GM18907 (cell line): ENCODE measurements around the gene PLD1.
"Not testable (repeated sequence)": the region's sequence is repeated elsewhere in the genome, so short reads cannot be mapped to it uniquely, and the experiment has no call there.

Source experiments
- ATAC-seq: cut with Tn5 transposase; IDR thresholded peaks from one replicate; pipeline ENCODE4 v1.9.1; 2021; ENCODE audit warnings: mild to moderate bottlenecking, moderate library complexity; ENCODE audit not compliant: unreplicated experiment

Gene PLD1

GRCh38 chr3:171749124-171749523 lies 61.2 kb downstream of the PLD1 start:
- no peak for ATAC-seq

- no peak for ATAC-seq
Observed at GRCh38 chr3:171748064-171748924, 62.0 kb downstream of the PLD1 start.

DNA sequence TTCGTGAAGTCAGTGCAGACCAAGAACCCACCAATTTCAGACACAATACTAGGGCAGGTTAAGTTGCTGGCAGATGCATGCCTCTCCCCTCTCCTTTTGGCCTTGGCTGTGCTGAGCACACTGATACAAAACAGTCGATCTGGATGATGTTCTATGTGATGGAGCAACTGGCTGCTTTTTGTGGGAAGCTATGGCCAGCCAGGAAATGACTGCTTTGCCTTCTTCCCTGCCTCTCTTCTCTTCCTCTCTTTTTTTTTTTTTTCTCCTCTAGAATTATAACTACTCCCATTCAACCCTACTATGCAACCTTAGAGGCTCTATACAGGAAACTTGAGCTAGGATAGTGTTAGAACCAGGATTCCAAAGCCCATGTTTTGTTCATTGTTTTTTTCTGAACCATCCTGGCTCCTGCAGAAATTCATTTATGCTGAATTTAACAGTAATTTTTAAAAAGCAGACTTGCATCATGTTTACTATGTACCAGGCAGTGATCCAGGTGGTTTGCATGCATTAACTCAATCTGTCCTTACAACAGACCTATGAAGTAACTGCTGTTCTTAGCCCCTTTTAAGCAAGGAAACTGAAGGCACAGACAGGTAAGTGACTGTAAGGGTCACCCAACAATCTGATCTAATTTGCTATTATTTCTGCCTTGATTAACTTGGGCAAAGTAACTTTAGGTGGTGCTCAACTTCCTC lies 62.9 kb downstream of the PLD1 start:
- no peak for ATAC-seq

GRCh38 chr3:171746320-171747222 lies 63.7 kb downstream of the PLD1 start:
- not testable (repeated sequence) for ATAC-seq

- no peak for ATAC-seq
Observed at GRCh38 chr3:171745577-171746319, 64.5 kb downstream of the PLD1 start.

GRCh38 chr3:171744158-171744741 lies 66.0 kb downstream of the PLD1 start:
- no peak for ATAC-seq

DNA sequence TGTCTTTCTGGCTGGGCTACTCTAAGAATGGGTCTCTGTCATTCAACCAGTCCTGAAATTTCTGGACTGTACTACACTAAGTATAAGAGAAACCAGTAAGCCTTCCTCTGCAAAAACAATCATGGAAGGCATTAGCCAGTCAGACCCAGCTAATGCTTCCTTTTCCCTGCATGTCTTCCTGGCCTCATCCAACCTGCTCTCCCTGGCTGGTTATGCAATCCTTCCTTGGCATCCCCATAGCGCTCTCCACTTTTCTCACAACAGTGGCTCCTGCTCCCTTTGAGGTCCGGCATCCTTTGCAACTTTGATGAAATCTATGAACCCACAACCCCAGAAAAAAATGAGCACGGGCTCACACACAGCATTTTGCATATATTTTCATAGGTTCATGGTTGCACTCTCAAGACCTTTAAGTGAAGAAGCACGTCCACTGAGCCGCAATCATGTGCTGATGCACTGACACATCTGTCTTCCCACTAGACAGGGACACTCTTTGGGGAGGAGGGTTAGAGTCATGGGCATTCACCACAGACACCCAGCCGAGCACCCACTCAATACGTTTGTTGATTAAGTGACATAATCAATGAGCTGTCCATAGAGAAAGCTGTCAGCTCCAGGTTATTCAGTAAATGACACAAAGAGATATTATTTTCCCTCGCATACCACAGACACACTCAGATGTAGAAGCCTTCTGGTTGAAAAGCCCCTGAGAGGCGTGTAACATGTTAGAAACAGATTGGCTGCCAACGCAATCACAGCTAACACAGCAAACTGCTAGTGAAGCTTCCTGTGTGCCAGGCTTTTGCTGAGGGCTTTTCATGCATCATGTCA lies 66.7 kb downstream of the PLD1 start:
- no peak for ATAC-seq

GRCh38 chr3:171741377-171741776 lies 68.9 kb downstream of the PLD1 start:
- no peak for ATAC-seq

DNA sequence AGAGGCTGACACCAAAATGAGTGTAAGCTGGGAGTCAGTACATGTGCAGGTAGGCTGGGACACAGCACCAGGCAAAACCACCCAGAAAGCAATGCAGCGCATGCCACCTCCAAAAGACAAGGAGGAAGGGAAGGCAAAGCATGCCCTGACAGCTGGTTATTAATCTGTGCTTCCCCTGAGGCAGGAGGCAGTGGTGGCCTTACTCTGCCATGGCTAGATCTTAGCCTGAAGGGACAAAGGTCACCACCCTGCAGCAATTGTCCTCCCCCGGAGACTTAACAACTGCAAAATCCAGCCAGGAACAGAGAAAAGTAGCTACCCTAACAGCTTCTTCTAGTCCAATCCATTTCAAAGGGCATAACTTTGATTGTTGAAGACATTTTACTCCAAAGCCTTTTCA lies 73.7 kb downstream of the PLD1 start:
- ATAC-seq, result no peak

- no peak for ATAC-seq
Observed at GRCh38 chr3:171733561-171733960, 76.7 kb downstream of the PLD1 start.

DNA sequence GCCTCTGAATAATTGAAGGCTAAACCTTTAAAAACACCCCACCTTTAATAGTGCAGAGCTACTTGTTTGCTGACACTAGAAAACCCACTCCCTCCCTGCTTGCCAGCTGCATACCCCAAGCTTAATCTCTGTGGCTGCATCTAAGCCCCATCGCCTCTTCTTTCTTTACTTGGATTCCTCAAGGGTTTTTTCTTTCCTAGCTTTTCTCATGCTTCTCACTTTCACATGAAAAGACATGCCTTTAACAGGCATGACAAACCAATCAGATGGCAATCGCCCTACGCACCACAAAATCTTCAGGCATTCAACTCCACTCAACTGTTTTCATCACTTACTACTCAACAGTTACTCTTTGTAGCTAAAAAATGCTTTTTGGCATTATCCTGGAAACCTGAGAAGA lies 77.5 kb downstream of the PLD1 start:
- no peak for ATAC-seq

DNA sequence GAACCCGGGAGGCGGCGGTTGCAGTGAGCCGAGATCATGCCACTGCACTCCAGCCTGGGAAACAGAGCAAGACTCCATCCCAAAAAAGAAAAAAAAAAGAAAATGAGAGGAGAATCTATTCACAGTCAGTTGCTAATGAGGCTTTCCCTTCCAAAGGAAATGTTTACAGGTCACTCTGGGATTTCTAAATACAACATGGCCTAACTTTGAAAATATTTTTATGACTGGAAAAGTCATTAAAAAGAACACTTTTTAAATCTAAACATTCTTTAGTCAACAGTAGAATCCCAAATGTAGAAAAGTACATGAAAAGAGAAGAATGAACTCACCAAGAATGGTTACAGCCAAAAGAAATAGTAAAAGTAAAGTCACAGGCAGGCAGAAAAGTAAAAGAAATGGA lies 78.6 kb downstream of the PLD1 start:
- ATAC-seq, result no peak

DNA sequence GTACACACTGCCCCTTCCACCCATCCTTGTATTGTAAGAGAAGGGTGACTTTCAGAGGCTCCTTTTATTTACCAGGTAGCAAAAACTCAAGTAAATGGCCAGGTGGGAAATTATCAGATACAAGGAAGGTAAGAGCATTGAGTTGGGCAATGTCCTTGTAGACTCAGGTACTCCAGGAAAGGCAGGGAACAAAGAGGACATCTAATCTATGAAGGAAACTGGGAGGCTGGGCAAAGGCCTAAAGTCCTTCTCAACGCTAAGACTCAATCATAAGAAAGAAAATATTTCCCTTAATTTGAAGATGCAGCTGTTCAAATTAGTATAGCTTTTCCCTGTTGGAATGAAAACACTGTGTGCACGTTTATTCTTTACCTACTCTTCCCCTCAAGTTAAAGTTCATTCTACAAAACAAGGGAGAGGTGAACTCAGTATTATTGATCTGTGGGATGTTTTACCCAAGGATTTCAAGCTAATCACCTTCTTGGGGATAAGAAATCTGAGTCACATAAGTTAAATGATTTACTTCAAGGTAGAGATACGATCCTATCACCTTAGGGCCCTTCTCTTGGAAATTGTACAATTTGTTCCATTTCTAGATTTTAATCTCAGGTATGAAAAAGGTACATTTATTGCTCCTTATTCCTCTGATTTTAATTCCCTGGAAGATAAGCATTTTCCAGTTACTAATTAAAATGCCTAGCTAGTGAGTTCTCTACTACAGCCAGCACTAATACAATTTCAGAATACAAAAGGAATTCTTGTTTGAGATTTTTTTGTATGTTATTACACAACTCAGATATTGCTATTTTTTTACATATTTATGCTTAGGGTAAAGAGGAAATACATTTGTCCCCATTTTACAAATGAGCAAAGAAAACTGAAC lies 80.6 kb downstream of the PLD1 start:
- ATAC-seq, result no peak

GRCh38 chr3:171727288-171727687 lies 83.0 kb downstream of the PLD1 start:
- ATAC-seq, result no peak

DNA sequence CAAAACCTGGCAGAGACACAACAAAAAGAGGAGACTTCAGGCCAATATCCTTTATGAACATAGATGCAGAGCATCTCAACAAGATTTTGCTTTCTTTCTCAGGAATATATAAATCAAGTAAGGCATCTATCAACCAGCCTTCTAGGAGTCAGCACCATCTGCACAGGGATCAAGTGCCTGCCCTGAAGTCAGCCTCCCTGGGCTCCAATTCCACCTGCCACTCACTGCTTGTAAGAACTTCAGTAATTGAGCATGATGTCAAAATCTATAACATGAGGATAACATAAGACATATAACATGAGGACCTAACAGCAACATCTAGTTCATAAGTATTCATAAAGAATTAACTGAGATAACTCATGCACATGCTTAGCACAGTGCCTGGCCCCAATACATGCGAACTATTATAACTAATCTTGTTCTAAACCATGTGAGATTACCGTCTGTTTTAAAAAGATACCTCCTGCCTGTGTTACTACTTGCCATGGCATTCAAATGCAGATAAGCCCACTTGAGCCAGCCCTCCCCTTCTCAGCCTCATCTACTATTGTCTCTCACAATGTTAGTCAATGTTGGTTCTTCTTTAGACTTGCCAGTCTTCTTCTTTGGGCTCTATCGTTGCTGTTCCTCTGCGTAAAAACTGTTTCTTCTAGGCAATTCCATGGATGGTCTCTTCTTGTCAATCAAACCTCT lies 91.6 kb downstream of the PLD1 start:
- no peak for ATAC-seq

DNA sequence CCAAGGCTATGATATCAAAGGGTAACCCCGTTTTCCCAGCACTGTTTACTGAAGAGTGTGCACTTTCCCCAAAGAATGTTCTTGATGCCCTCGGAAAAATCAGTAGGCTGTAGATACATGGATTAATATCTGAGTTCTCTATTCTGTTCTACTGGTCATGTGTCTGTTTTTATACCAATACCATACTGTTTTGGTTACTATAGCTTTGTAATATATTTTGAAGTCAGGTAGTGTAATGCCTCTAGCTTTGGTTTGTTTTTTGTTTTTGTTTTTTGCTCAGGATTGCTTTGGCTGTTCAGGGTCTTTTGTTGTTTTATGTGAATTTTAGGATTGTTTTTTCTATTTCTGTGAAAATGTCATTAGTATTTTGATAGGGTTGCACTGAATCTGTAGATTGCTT lies 95.1 kb downstream of the PLD1 start:
- no peak for ATAC-seq

DNA sequence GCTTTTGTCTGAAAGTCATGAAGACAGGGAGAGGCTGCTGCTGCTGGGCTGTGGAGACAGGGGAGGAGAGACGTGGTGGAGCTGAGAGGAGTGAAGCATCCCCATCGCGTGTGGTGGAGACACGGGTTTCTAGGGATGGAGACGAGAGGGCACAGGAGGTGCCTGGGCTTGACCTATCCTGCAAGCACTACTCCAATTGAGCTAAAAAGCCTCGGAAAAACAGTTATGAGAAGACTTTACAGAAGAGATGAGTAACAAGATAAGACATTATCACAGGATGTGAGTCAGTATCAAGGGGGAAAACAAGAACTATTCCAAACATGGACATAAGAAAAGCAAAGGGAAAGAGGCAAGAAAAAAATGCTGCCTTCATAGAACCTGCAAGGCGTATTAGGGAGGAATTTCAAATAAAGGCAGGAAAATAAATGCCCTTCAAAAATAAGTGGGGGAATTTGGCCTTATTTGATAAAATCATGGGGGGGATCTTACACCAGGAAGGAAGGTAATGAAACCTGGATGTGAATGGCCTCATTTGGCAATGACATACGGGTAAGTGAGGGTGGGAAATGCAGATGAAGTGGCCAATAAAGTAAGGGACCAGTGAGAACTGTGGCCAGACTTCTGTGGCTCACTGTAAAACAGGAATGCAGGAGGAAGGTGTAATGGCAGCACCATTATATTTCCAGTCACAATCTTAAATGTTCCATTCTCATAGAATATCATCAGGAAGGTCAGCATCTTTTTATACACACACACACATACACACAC lies 97.9 kb downstream of the PLD1 start:
- ATAC-seq, result no peak
